GM18517 (cell line): Measurements from ENCODE around the gene SOX8.
"Not testable (repeated sequence)": the region's sequence is repeated elsewhere in the genome, so short reads cannot be mapped to it uniquely, and the experiment has no call there.

Experiments used
- ATAC-seq: cut with Tn5 transposase; IDR thresholded peaks from one replicate; pipeline ENCODE4 v1.9.1; 2021; ENCODE audit warnings: mild to moderate bottlenecking, moderate library complexity; ENCODE audit not compliant: unreplicated experiment

Gene SOX8

DNA sequence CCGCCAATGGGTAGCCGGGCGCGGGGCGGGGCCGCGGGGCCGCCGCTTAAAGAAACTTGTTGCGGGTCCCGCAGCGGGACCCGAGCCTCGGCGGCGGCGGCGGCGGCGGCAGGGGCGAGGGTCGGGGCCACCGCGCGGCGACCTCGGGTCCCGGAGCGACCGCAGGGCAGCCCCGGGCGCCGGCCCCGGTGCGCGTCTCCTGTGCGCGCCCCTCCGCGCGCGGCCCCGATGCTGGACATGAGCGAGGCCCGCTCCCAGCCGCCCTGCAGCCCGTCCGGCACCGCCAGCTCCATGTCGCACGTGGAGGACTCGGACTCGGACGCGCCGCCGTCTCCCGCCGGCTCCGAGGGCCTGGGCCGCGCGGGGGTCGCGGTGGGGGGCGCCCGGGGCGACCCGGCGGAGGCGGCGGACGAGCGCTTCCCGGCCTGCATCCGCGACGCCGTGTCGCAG, at the start of gene SOX8:
Gene SOX8, plus strand, starts transcription at position 76 of the 450 bp plus-strand sequence. Its CDS starts 153 bp downstream, at position 229.
- no peak for ATAC-seq

- no peak for ATAC-seq
Observed at GRCh38 chr16:932831-933330, 48.7 kb upstream of the SOX8 start.

DNA sequence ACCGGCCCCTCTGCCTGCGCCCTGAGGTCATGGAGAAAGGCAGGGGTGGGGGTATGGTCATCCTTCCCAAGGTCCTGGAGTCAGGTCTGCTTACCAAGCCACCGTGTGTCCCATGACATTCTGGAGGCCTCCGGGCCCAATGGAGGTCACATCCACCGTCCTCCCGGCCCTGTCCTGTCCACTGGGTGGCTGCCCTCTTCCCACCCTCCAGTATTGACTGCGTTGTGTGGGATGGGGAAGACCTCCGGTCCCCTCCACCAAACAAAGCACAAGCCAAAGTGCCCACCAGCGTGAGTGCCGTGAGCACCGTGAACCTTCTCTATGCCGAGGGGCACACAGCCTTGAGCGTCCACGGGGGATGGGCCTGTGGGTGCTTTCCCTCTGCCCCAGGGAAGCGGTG, 48.0 kb upstream of the SOX8 start:
- ATAC-seq, result no peak

GRCh38 chr16:934178-934577, 47.4 kb upstream of the SOX8 start:
- no peak for ATAC-seq

DNA sequence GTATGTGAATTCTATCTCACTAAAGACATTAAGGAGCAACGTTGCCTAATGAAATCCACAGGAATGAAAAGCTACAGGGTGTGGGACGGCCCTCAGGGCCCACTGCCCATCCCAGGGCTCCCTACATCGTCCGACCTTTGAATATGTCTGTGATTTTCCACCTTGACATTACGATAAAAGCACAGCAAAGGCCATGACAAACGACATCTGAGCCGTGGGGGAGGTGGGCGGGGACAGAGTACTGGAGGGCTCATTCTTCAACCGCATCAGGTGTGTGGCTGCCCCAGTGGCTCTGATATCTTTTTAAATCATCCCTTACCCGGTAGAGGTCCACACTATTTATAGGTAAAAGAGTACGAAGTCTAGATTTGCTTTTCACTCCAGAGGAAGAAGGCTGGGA, 45.9 kb upstream of the SOX8 start:
- no peak for ATAC-seq

DNA sequence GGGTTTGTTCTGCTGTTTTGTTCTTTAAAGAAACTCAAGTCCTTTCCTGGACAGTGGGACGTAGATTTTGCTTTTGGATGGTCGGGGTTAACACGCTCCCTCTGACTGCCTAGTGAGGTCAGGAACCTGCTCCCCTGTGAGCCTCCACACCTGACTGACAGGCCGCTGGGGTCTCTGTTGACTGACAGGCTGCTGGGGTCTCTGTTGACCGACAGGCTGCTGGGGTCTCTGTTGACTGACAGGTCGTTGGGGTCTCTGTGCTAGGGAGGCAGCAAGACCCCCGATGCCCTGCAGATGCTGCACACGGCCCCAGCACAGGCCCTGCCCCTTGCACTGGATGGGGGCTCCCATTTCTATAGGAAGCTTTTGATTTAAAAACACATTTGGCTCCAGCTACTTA, 44.3 kb upstream of the SOX8 start:
- ATAC-seq, result no peak

DNA sequence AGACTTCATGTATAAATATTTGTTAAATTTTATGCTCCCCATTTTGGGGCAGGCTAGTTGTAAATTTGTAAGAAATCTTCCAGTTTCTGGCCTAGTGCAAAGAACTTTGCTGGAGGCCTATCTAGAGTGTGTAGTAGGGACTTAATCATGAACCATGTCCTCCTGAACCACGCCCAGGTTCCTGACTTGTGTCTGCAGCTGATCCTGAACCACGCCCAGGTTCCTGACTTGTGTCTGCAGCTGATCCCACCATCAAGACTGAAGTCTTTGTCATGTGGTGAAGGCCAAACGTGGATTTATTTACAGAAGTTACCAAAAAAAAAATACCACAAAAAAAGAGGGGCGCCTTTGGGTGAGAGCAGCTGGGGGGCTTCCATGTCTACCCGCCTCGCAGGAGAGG, 43.8 kb upstream of the SOX8 start:
- ATAC-seq, result no peak

DNA sequence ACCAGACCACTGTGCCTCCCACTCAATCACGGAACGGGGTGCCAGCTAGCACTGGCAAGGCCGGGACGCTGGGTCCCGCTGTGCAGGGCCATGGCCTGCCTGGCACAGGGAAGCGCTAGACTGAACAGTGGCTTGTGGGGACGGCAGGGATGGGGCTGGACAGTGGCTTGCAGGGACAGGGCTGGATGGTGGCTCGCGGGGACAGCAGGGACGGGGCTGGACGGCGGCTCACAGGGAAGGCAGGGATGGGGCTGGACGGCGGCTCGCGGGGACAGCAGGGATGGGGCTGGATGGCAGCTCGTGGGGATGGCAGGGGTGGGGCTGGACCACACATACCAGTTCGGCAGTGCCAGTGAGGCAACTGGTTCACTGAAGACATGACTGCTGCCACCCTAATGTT, 43.4 kb upstream of the SOX8 start:
- no peak for ATAC-seq

- no peak for ATAC-seq
Observed at GRCh38 chr16:938752-939151, 42.8 kb upstream of the SOX8 start.

DNA sequence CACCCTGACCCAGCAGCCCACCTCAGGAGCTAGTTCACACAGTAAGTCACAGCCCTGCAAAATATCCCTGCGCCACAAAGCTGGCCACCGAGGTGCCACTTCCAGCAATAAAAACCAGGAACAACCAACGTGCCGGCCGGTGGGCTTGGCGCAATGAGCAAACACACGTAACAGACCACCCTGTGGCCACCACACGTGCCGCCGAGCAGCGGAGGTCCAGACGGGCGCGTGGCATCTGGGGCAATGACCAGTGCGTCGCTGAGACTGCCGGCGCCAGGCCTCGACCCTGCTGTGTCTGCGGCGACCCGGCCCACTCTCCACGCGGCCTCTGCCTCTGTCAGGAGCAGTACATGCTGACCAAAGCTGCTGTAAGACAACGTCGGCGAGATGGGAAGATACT, 42.3 kb upstream of the SOX8 start:
- ATAC-seq, result no peak

DNA sequence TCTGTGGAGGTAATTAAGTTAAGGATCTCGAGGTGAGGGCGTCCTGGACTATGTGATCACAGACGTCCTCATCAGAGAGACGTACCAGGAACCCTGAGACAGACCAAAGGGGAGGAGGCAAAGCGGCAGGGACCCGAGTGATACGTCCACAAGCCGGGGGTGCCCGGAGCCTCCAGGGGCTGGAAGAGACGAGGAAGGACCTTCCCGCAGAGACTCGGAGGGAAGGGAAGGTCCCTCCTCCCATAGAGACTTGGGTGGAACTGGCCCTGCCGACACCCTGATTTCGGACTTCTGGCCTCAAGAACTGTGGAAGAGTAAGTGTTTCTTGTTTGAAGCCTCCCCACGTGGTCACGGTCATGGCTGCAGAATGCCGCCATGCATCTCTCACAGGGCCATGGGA, 41.6 kb upstream of the SOX8 start:
- ATAC-seq, result no peak

DNA sequence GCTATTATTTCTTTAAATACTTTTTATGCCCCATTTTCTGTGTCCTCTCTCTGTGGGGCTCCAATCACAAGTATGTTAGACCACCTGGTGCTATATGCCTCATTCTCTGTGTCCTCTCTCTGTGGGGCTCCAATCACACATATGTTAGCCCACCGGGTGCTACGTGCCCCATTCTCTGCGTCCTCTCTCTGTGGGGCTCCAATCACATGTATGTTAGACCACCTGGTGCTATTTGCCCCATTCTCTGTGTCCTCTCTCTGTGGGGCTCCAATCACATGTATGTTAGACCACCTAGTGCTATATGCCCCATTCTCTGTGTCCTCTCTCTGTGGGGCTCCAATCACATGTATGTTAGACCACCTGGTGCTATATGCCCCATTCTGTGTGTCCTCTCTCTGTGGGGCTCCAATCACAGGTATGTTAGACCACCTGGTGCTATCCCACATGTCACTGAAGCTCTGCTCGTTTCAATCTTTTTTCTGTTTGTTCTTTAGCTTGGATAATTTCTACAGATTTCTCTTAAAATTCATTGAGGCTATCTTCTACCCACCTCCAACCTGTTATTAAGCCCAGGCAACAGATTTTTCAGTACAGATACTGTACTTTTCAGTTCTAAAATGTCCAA, 39.0 kb upstream of the SOX8 start:
- no peak for ATAC-seq

- ATAC-seq, result no peak
Observed at GRCh38 chr16:943971-944370, 37.6 kb upstream of the SOX8 start.

- no peak for ATAC-seq
Observed at GRCh38 chr16:945271-946047, 36.1 kb upstream of the SOX8 start.

GRCh38 chr16:946048-946395, 35.5 kb upstream of the SOX8 start:
- ATAC-seq, result no peak

- ATAC-seq, result no peak
Observed at GRCh38 chr16:947255-947921, 34.2 kb upstream of the SOX8 start.

GRCh38 chr16:947922-948303, 33.7 kb upstream of the SOX8 start:
- not testable (repeated sequence) for ATAC-seq

DNA sequence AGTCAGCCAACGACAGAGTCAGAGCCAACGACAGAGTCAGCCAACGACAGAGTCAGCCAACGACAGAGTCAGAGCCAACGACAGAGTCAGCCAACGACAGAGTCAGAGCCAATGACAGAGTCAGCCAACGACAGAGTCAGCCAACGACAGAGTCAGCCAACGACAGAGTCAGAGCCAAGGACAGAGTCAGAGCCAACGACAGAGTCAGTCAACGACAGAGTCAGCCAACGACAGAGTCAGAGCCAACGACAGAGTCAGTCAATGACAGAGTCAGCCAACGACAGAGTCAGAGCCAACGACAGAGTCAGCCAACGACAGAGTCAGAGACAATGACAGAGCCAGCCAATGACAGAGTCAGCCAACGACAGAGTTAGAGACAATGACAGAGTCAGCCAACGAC, 32.8 kb upstream of the SOX8 start:
- not testable (repeated sequence) for ATAC-seq

- ATAC-seq, result not testable (repeated sequence)
Observed at GRCh38 chr16:950733-951573, 30.6 kb upstream of the SOX8 start.

- ATAC-seq, result no peak
Observed at GRCh38 chr16:951660-952301, 29.8 kb upstream of the SOX8 start.

- ATAC-seq, result no peak
Observed at GRCh38 chr16:952321-952720, 29.2 kb upstream of the SOX8 start.
